ENCODE results near the gene TFEB.

DNA sequence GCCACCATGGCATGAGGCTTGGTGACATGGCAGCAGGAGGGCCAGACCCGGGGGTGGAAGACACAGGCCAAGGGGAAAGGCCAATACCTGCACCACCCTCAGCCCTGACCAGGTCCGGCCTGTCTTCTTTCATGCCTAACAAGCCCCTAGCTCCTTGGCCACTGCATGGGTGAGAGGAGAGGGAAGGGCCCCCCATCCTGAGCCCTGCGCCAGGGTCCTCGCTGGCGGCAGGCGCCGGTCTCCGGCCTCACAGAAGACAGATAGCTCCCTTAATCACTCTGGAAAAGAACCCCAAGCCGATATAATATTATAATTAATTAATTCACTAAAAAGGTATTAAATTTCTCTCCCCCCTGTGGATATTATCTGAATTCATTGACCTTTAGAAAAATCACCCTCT is 55.7 kb downstream of the TFEB start:
- no peak for TF ChIP-seq POLR2A (IDR thresholded peaks at IDR 0.05)
- TF ChIP-seq, protein P1, sequence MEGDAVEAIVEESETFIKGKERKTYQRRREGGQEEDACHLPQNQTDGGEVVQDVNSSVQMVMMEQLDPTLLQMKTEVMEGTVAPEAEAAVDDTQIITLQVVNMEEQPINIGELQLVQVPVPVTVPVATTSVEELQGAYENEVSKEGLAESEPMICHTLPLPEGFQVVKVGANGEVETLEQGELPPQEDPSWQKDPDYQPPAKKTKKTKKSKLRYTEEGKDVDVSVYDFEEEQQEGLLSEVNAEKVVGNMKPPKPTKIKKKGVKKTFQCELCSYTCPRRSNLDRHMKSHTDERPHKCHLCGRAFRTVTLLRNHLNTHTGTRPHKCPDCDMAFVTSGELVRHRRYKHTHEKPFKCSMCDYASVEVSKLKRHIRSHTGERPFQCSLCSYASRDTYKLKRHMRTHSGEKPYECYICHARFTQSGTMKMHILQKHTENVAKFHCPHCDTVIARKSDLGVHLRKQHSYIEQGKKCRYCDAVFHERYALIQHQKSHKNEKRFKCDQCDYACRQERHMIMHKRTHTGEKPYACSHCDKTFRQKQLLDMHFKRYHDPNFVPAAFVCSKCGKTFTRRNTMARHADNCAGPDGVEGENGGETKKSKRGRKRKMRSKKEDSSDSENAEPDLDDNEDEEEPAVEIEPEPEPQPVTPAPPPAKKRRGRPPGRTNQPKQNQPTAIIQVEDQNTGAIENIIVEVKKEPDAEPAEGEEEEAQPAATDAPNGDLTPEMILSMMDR (IDR thresholded peaks at IDR 0.05), result no peak
- TF ChIP-seq EP300 (IDR thresholded peaks at IDR 0.05), result no peak

Measured in ovary (tissue), 3 donors.